IMR-90 (cell line): ENCODE measurements around the gene RET.

Experiments
- CTCF ChIP-seq: conservative IDR thresholded peaks from 2 replicates; pipeline ENCODE4 v1.5.1; 2012; ENCODE audit warnings: mild to moderate bottlenecking, low read depth, low read length, improper control_type of control experiment
- FOS ChIP-seq: fragments of 150-350 bp; IDR thresholded peaks from 2 replicates; pipeline ENCODE4 v1.6.1; 2016; ENCODE audit warnings: low read depth, low read length
- RAD21 ChIP-seq: IDR thresholded peaks from 2 replicates; pipeline ENCODE4 v1.6.1; 2012; ENCODE audit warnings: low read length, improper control_type of control experiment
- RCOR1 ChIP-seq: IDR thresholded peaks from 2 replicates; pipeline ENCODE4 v1.6.1; 2012; ENCODE audit warnings: mild to moderate bottlenecking, low read length, improper control_type of control experiment; ENCODE audit not compliant: insufficient replicate concordance
- SMC3 ChIP-seq: fragments of 150-350 bp; IDR thresholded peaks from 2 replicates; pipeline ENCODE4 v1.6.1; 2016; ENCODE audit warnings: low read depth, mild to moderate bottlenecking, antibody characterized with exemption, low read length, moderate library complexity

- TF ChIP-seq SMC3 (no peak), CTCF (no peak), RAD21 (no peak), RCOR1 (no peak), FOS (no peak)
These were observed 60.8 kb downstream of the RET start for GRCh38 chr10:43137717-43138020.
